Ectodermal cell (in vitro differentiated cells): Measurements from ENCODE around the gene RGMA. TPM values are rescaled to one million over a fixed set of nuclear protein-coding genes. Genes with fewer than 3 reads are reported as not detected.
A peak's percentile ranks its signal among the peaks of the same experiment; 100 is the strongest.

Experiments
- H3K27ac ChIP-seq: 2 replicates; pipeline ENCODE4 v1.7.0; 2013; ENCODE audit warnings: mild to moderate bottlenecking, low read depth, low read length; ENCODE audit not compliant: insufficient read depth, poor library complexity, severe bottlenecking
- H3K27me3 ChIP-seq: 2 replicates; pipeline ENCODE4 v1.7.0; 2013; ENCODE audit warnings: mild to moderate bottlenecking, low read length; ENCODE audit not compliant: insufficient read depth, control insufficient read depth, poor library complexity, severe bottlenecking
- H3K36me3 ChIP-seq: one replicate; pipeline ENCODE4 v1.7.0; 2013; ENCODE audit warnings: low read length; ENCODE audit not compliant: control insufficient read depth, insufficient read depth
- H3K4me1 ChIP-seq: one replicate; pipeline ENCODE4 v1.7.0; 2013; ENCODE audit warnings: low read length; ENCODE audit not compliant: control insufficient read depth, insufficient read depth
- H3K4me3 ChIP-seq: 2 replicates; pipeline ENCODE4 v1.7.0; 2013; ENCODE audit warnings: low read depth, low read length, control low read depth; ENCODE audit not compliant: insufficient read depth
- H3K9me3 ChIP-seq: 2 replicates; pipeline ENCODE4 v1.7.0; 2013; ENCODE audit warnings: mild to moderate bottlenecking, low read length, moderate library complexity; ENCODE audit not compliant: control insufficient read depth
- WGBS, 2 experiments: methylation state at CpG; one replicate each; pipeline ENCODE4 v1.1.7; 2013; ENCODE audit warnings: missing lambda C conversion rate in 2 of 2; 5-methylcytosine and 5-hydroxymethylcytosine counted together
- polyA plus RNA-seq, 4 experiments: library from polyadenylated mRNA; stranded (reverse); fragments of 50-300 nt; gene quantifications; one replicate each; pipeline ENCODE4 v1.2.3, GENCODE V29; 2013

Gene RGMA, protein sequence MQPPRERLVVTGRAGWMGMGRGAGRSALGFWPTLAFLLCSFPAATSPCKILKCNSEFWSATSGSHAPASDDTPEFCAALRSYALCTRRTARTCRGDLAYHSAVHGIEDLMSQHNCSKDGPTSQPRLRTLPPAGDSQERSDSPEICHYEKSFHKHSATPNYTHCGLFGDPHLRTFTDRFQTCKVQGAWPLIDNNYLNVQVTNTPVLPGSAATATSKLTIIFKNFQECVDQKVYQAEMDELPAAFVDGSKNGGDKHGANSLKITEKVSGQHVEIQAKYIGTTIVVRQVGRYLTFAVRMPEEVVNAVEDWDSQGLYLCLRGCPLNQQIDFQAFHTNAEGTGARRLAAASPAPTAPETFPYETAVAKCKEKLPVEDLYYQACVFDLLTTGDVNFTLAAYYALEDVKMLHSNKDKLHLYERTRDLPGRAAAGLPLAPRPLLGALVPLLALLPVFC
- 143 TPM for polyA plus RNA-seq (2013, experiment 1 of 4)
- 162 TPM for polyA plus RNA-seq (2013, experiment 2 of 4)
- 143 TPM for polyA plus RNA-seq (2013, experiment 3 of 4)
- 155 TPM for polyA plus RNA-seq (2013, experiment 4 of 4)

DNA sequence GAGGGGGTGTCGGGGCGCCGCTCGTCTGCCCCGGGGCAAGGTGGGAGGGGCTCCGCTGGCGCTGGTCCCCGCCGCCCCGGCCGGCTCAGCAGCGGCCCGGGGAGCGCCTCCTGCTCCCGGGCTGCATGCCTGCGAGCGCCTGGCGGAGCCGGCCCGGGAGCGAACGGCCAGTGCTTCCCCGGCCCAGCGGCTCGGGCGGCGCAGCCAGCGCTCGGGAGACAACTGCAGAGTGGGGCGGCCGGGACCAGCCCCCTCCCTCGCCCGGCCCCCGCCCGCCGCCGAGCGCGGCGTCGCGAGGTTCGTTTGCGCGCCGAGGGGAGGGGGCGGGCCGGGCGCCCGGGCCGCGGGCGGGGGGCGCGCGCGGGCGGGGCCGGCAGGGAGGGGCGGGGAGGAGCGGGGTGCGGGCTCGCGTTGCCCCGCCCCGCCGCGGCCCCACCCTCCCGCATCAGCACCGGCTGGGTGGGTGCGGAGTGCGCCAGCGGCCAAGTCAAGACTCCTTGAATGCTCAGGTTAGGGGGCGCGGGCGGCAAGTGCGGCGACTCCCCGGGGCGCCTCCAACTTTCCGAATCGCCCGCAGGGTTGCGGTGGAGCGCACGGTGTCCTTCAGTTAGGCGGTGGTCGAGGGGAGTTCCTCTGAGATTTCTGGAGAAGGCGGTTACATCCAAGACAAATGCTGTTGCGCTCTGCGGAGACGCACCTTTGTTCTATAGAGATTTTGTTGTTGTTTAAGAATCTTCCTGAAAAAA, at the start of gene RGMA:
Gene RGMA (minus strand): TSS at position 231 of the 746 bp plus-strand sequence. CDS start 279 bp downstream, outside the sequence.
- WGBS, 2 experiments = 0 to 1% methylated on average over 75 to 92 of the region's 92 CpGs
- H3K27ac ChIP-seq = peak within 1 kb of the TSS; percentile 44

DNA sequence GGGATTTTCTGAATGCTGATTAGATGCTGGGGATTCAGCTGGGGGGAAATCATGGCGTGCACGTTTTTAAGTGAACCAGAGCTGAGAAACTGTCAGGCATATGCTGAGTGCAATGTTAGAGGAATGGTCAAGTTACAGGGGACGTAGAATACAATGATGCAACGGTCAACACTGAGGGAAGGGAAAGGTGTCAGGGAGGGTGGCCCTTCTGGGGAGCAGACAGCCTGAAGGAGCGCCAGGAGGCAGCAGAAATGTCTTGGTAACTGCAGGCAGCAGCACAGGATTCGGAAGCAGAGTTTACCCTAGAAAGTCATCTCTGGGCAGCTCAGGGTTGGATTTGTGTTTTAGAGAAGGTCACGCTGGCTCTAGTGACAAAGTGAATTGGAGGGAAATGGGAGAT, 47.6 kb upstream of the RGMA start:
- H3K27ac ChIP-seq = peak overlapping the region; percentile 38

More for the DNA sequence above, at the start of gene RGMA:
- peak within 1 kb of the TSS; percentile 70 for H3K4me3 ChIP-seq
- H3K9me3 ChIP-seq = no peaks in the 10 kb centered on the region
- peaks cover 18% of the 10 kb centered on the region for H3K27me3 ChIP-seq
- H3K36me3 ChIP-seq = peaks cover 8% of the 10 kb centered on the region
- H3K4me1 ChIP-seq = peaks cover 12% of the 10 kb centered on the region

DNA sequence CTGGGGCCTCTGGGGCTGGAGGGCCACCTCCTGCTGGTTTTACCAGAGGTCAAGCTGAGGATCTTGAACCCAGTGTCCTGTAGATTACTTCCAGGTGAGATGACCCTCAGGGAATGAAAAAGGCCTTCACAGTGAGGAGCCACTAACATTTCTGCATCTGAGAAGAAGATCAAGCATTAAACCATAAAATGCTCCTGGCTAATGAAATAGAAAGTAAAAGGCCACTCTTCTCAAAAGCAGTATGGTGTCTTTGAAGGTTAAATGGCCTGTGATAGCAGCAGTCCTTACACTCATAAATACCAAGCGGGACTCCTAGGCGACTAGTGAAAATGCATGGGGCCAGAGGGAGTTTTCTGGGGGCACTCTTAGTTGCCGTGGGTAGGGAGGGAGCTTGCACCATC, 47.0 kb upstream of the RGMA start:
- Histone ChIP-seq H3K27me3 (no peaks in the 10 kb centered on the region), H3K36me3 (no peaks in the 10 kb centered on the region), H3K4me3 (no peak overlapping the region), H3K9me3 (no peaks in the 10 kb centered on the region), H3K27ac (no peak overlapping the region), H3K4me1 (peaks cover 22% of the 10 kb centered on the region)
- WGBS, 2 experiments = 17 to 22% methylated on average over 3 of the region's 3 CpGs

More for the DNA sequence above, 47.6 kb upstream of the RGMA start:
- Histone ChIP-seq H3K4me3 (no peak overlapping the region), H3K36me3 (no peaks in the 10 kb centered on the region), H3K9me3 (no peaks in the 10 kb centered on the region), H3K4me1 (peaks cover 22% of the 10 kb centered on the region), H3K27me3 (no peaks in the 10 kb centered on the region)
- WGBS, 2 experiments = 57 to 61% methylated on average over 7 of the region's 7 CpGs

DNA sequence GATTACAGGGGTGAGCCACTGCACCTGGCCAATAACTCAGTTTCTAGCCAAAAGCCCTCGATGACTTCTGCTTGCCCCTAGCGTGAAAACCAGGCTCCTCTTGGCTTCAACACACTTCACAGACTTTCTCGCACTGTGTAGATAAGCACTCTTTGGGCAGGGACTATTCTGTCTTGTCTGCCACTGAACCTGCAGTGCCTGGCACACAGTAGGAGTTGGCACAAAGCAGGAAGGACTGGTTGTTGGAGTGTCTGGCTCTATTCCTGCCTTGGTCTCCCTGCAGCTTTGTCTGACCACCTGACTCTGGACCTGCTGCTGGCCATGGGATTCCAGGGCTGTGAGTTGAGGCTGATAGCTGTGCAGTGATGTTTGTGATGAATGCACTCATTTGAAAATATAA, 46.4 kb upstream of the RGMA start:
- no peak overlapping the region for H3K27ac ChIP-seq
- H3K9me3 ChIP-seq = no peaks in the 10 kb centered on the region
- no peak overlapping the region for H3K4me3 ChIP-seq
- H3K4me1 ChIP-seq = peaks cover 22% of the 10 kb centered on the region
- no peaks in the 10 kb centered on the region for H3K36me3 ChIP-seq
- WGBS, 2 experiments = 93 to 98% methylated on average over 3 of the region's 3 CpGs
- H3K27me3 ChIP-seq = no peaks in the 10 kb centered on the region

DNA sequence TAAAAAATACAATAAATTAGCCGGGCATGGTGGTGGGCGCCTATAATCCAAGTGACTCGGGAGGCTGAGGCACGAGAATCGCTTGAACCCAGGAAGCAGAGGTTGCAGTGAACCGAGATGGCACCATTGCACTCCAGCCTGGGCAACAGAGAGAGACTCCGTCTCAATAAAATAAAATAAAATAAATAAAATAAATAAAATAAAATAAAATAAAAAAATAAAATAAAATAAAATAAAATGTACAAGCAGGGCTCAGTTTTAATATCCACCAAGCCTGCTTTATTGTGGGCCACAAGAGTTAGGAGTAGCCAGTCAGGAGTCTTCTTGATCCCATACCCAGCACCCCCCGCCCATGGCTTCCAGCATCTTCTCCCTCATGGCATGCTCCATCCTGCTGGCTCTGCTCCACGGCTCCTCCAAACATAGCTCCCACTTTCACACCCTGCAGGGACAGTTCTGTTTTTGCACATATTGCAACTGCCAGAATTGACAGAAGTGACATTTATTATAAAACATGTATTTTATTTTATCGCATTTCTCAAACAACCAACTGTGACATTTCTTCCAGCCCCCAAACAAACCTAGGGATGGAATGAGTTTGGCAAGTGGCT, 42.6 kb upstream of the RGMA start:
- Histone ChIP-seq H3K27me3 (no peaks in the 10 kb centered on the region), H3K36me3 (no peaks in the 10 kb centered on the region), H3K9me3 (no peaks in the 10 kb centered on the region), H3K4me3 (no peak overlapping the region), H3K4me1 (peaks cover 8% of the 10 kb centered on the region), H3K27ac (no peak overlapping the region)
- 94 to 96% methylated on average over 8 of the region's 10 CpGs for WGBS, 2 experiments

DNA sequence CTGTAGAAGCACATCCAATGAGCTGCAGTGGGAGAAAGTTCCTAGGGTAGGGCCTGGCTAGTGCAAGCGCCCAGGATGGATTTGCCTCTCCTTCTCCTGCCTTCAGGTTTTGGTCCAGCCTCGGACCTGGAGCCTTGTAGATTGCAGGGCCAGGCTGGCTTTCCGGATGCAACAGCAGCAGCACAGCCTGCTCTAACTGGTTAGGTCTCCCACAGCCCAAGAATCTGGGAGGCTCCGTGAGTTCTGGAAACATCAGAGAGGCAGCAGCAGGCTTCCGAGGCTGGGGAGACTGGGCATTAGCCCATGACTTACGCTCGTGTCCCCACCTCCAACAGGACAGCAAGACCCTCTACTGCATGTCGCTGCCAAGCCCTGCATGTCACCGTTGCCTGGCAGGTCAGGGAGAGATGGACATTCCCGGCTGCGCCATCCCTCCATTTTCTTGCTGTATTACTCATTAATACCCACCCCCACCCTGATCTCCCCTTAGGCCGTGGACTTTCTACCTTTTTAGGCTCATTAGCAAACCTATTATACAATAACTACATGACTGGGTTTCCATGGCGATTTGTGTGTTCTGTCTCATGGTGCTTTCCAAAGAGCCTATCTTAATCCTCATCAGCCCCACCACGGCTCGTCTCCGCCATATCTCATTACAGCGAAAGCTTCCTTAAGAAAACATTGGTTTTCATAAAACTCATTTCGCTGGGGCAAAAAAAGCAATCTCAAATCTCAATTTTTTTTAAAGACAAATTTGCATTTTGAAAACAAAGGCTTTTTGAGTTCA, 40.9 kb upstream of the RGMA start:
- Histone ChIP-seq H3K9me3 (no peaks in the 10 kb centered on the region), H3K27ac (no peak overlapping the region), H3K4me3 (no peak overlapping the region), H3K27me3 (no peaks in the 10 kb centered on the region), H3K4me1 (no peaks in the 10 kb centered on the region), H3K36me3 (no peaks in the 10 kb centered on the region)
- 88 to 89% methylated on average over 18 of the region's 18 CpGs for WGBS, 2 experiments

DNA sequence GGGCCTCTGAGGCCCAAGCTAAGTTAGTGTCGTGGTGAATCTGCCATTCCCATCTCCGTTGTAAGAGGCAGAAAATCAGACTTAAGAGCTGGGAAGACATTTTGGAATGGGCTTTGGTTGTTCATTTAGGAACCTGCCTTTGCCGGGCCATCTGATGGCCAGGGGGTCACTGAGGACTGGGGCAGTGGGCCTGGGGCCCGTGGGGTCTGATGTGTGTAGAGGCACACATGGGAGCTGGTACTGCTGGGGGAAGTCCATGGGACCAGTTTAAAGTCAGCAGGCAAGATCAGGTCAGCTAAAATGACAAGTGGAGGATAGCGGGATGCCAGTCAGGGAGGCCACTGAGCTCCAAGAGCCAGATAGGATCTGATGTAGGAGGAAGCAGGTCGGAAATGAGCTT, 38.3 kb upstream of the RGMA start:
- Histone ChIP-seq H3K27ac (no peak overlapping the region), H3K27me3 (no peaks in the 10 kb centered on the region), H3K4me1 (no peaks in the 10 kb centered on the region), H3K9me3 (no peaks in the 10 kb centered on the region), H3K36me3 (no peaks in the 10 kb centered on the region), H3K4me3 (no peak overlapping the region)
- WGBS, 2 experiments = 87 to 89% methylated on average over 6 of the region's 6 CpGs

DNA sequence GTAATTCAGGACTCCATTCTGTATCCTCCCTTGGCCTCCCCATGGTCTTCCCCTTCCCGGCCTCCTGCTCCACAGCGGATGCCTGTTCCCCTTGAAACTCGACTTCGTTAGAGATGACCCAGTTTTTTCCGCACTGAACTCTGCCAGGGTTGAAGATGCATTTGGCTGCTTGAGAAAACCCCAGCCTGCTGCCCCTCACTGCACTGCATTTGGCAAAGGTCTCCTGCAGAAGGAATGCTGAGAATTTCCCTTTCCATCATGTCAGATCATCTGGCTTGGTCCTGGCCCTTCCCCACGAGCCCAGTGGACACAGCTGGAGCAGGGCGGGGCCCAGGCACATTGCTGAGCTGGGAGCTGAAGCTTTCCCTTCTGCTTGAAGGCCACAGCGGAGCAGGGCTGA, 37.6 kb upstream of the RGMA start:
- no peak overlapping the region for H3K4me3 ChIP-seq
- no peaks in the 10 kb centered on the region for H3K27me3 ChIP-seq
- no peaks in the 10 kb centered on the region for H3K4me1 ChIP-seq
- no peaks in the 10 kb centered on the region for H3K9me3 ChIP-seq
- no peaks in the 10 kb centered on the region for H3K36me3 ChIP-seq
- no peak overlapping the region for H3K27ac ChIP-seq
- WGBS, 2 experiments = 87 to 91% methylated on average over 8 of the region's 8 CpGs

DNA sequence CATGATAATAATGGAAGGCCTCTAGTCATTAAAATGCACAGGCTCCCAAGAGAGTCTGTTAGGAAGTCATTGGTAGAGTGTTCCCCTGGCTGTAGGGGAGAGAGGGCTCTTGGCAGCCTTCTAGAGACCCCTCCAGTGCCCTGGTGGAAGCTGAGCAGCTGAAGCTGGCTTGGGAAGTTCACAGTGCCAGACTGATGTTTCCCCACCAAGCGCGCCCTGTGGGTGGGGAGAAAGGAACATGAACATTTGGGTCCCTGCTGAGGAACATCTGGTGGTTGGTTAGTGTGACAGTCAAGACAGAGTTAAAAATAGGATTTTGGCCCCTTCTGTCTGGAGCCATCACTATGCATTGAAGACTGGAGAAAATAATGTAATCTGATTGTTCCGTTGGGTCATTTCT, 37.1 kb upstream of the RGMA start:
- H3K27me3 ChIP-seq = no peaks in the 10 kb centered on the region
- WGBS, 2 experiments = 97% methylated on average over 3 of the region's 3 CpGs
- no peak overlapping the region for H3K4me3 ChIP-seq
- H3K9me3 ChIP-seq = no peaks in the 10 kb centered on the region
- no peak overlapping the region for H3K27ac ChIP-seq
- H3K4me1 ChIP-seq = no peaks in the 10 kb centered on the region
- no peaks in the 10 kb centered on the region for H3K36me3 ChIP-seq
